ENCODE data around the gene DMRTC2.

DMRTC2 gene

DNA sequence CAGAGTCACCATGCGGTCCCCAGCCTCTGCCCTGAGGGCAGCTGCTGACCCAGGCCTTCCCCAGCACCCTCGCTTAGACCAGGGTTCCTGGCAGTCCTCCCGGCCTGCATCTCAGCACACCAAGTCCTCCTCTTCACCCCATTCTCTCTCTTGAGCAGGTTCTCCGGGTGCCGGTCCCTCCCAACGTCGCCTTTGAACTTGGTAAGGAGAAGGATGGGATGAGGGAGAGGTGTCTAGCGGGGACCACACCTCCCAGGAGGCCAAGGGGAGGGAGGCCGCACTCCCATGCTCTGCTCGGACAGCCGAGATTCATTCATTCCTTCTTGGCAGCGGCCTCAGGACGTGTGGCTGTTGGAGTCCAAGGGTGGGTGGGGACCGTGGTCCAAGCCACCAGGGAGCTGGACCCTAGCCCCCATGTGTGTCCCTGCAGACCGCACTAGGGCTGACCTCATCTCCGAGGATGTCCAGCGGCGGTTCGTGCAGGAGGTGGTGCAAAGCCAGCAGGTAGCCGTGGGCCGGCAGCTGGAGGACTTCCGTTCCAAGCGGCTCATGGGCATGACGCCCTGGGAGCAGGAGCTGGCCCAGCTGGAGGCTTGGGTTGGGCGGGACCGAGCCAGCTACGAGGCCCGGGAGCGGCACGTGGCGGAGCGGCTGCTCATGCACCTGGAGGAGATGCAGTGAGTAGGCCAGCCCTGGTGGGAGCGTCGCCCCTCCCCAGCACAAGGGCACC lies 47.5 kb downstream of the DMRTC2 start:
- FAIRE-seq = no peak

DNA sequence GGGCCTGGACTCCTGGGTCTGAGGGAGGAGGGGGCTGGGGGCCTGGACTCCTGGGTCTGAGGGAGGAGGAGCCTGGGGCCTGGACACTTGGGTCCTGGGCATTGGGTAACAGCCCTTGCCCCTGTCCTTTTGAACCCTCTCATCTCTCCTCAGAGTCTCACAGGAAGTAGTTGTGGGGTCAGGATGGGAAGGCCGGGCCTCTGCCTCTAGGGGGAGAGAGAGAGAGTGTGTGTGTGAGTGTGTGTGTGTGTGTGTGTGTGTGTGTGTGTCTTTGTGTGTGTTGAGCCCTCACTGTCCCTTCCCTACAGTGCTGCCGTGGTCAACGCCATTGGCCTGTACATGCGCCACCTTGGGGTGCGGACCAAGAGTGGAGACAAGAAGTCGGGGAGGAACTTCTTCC lies 49.1 kb downstream of the DMRTC2 start:
- no peak for FAIRE-seq

- FAIRE-seq = no peak
These were observed 49.5 kb downstream of the DMRTC2 start for GRCh38 chr19:41894350-41894749.

GRCh38 chr19:41895745-41896580 lies 51.1 kb downstream of the DMRTC2 start:
- FAIRE-seq = no peak

DNA sequence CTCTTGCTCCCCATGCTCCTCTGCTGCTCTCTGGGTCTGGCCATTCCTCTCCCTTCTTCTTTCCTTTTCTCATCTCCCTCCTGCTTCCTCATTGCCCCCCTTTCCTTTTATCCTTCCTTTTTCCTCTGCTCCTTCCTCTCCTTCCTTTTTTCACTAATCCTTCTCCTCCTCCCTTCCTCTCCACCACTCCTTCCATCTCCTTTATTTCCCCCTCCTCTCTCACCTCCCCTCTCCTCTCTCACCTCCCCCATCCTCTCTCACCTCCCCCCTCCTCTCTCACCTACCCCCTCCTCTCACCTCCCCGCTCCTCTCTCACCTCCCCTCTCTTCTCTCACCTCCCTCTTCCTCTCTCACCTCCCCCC lies 51.7 kb downstream of the DMRTC2 start:
- no peak for FAIRE-seq

DNA sequence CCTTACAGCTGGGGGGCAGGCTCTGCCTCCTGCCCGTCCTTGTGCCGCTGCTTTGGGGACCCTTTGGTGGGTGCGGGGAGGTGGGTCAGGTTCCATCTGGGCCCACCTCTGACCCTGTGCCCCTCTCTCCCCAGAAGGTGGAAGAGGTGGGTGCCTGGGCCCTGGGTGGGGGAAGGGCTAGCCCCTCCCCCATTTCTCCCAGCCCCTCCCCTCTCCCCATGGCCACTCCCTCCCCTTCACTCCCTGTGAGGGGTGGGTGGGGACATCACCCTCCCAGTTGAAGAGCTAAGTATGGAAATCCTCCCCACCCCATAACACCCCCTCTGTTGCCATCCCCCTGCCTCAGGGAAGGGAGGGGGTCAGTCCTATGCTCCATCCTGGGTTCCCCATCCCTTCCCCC lies 52.3 kb downstream of the DMRTC2 start:
- FAIRE-seq = no peak

DNA sequence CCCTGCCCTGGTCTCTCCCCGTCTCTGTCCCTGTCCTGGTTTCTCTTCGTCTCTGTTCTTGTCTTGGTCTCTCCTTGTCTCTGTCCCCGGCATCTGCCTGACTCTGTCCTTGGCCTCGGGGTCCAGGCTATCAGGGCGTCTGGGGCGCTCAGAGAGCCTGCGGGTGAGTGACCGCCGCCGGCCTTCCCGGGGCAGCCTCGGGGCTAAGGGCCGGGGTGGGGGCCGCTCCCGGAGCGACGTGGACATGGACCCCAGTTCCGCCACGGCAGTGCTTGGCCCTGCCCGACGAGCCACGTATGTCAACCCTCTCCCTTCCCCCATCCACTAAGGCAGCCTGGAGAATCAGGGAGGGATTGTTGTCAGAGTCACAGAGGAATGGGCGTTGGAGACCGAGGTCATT lies 53.0 kb downstream of the DMRTC2 start:
- FAIRE-seq = no peak

DNA sequence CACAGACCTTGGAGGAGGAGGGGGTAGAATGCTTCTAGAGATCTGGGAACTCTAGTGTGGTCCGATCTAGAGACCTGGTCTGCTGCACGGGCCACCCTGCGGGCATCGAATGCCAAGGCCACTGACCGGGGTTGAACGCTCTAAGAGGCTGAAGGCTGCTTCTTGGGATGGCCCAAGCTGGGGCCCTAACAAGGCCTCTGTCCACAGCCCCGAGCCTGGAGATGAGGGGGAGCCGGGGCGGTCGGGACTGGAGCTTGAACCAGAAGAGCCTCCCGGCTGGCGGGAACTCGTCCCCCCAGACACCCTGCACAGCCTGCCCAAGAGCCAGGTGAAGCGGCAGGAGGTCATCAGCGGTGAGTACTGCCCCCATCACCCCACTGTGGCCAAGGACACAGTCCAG lies 53.4 kb downstream of the DMRTC2 start:
- no peak for FAIRE-seq

Measured in TTC549 (cell line).